GM18867 (cell line): ENCODE results near the gene USP35.
"Not testable (repeated sequence)": the region's sequence is repeated elsewhere in the genome, so short reads cannot be mapped to it uniquely, and the experiment has no call there.

Source experiments
- ATAC-seq: cut with Tn5 transposase; IDR thresholded peaks from one replicate; pipeline ENCODE4 v1.9.1; 2021; ENCODE audit warnings: mild to moderate bottlenecking, moderate library complexity; ENCODE audit not compliant: unreplicated experiment

Gene USP35

DNA sequence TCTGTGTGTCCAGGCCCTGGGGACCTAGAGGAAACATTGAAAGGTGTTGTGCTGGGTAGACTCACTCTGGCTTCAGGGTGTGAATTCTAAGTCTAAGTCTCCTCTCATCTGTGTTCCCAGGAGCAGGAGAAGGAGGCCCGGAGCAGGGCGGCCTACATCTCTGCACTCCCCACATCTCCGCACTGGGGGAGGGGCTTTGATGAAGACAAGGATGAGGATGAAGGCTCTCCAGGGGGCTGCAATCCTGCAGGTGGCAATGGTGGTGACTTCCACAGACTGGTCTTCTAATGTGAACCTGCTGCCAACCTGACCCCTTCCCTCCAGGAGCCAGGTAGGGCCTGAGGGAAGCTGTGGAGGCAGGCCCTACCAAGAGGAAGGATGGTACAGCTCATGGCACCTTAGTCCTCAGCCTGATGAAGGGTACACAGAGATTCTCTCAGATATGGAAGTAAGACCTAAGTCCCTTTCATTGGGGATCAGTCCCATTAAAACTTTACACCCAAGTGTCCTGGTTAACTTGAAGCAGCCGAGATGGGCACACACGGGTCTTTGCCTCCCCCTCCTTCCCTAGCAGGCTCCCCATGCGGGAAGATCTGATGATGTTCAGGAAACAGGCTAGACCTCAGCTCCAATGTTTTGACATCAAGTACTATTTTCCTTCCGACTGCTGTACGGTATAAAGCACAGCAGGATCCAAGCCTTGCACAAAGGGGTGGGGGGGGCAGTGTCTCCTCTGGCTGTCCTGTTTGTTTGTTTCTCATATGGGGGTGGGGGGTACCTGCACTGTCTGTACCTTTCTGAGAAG is 25.0 kb downstream of the USP35 start:
- ATAC-seq: no peak

DNA sequence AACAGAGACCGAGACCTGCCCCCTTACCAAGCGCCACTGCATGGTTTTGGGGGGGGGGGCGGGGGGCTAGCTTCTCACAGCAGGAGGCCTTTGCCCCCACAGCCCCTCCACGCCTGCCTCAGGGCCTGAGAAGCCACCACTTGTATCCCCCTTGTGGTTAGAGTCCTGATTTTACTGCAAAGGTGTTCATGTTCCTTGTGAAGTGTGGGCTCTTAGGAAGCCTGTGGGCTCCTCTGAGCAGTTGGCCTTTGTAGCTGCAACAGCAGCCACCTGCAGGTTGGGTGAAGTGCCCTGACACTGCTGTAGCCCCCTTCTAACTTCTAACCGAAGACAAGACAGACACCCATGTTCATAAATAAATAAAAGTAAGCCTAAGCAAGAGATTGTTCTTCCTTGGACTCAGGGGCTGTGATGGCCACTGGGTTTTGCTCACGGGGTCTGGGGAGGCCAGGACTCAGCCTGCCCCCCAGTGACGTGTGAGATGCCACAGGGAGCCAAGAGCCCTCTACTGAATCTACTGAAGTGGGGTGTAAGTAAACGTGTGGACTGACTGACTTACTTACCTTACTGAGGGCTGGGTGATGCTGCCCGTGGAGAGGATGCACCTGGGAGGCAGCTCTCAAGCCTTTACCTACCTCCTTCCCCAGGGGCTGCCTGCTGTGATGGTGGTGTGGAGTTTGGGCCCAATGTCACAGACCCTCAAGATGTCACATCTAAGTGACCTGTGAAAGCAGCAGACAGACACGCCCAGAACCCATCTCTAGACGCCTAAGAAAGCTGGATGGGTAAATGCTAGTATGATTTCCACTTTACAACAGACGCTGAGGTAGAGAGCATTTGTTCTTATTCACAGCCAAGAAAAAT is 25.8 kb downstream of the USP35 start:
- no peak for ATAC-seq

DNA sequence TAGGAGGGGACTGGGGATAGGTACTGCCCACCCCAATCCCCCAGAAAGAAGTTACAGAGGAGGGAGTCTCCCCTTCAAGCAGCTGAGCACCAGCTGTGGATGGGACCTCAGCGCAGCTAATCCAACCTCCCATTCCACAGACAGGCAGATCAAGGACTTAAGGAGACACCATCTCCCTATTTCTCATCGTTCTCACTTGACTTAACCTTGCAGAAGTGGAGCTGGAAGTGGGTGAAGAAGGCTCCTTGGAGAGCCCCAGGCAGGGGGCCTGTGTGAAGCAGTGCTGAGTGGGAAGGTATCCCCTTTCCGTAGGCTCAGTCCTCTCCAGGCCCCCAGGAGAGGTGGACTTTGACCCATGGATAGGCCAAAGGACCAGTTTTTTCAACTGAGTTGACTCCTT is 27.3 kb downstream of the USP35 start:
- no peak for ATAC-seq

DNA sequence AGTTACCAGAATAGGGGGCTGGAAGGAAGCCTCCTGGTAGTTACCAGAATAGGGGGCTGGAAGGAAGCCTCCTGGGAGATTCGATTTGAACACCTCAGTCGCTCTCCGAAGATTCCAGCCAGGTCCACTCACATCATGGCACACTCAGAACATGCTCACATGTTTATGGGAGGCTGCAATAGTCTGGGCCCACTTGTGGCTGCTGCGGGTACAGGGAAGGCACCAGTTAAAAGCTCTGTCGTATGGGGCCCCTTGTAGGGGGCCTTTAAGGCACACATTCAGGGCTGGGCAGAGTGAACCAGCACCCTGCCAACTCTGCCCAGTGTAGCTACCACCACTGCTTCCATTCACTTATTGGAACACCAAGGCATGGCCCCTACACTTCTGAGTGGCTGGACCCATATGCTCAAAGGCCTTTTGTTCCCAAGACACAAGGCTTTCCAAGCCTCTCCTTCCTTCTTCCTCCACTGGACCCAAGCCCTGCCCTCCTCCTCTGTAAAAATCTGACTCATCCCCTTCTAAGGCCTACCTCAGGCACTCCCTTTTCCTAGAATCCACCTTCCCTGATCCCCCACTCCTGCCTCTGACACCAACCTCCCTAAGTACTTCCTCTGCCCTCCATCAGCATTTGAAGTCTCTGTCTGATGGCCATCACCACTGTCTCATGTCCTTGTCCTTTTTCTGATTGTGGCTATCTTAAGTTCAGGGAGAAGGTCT is 28.0 kb downstream of the USP35 start:
- ATAC-seq: no peak

DNA sequence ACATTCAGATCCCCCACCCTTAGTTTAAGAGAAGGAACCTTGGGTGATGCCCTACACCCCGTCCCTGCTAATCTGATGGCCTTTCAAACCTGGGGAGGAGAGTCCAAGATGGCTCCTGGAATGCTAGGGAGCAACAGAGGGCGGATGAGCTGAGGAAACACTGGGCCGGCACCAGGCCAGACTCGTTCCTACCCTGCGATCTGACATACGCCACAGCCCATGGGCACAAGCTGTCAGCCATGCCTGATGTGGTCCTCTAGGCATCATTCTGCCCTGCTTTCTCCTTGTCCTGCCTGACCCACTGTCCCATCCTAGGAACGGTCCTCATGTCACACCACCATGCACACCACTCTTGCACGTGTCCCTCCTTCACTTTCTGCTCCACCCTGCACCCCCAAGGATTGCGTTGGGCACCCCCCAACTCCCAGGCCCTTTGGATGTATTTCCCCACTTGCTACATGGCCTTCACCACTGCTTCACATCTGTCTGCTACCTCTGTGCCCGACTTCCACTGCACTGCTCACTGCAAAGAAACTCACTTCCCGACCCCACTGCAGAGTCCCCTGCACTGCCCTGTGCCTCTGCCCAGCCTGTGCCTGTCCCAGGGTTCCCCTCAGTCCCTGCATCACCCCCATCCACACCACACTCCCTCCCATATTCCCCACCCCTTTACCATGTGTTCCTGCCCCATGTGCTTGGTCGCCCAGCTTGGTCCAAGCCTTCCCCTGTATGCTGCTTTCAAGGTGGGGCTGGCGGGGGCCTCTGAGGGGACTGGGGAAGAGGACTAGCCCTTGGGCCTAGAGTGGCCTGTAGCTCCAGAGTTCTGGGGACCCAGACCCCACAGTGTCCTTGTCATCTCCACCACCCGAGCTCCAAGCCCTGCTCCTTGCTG is 29.2 kb downstream of the USP35 start:
- ATAC-seq: no peak

DNA sequence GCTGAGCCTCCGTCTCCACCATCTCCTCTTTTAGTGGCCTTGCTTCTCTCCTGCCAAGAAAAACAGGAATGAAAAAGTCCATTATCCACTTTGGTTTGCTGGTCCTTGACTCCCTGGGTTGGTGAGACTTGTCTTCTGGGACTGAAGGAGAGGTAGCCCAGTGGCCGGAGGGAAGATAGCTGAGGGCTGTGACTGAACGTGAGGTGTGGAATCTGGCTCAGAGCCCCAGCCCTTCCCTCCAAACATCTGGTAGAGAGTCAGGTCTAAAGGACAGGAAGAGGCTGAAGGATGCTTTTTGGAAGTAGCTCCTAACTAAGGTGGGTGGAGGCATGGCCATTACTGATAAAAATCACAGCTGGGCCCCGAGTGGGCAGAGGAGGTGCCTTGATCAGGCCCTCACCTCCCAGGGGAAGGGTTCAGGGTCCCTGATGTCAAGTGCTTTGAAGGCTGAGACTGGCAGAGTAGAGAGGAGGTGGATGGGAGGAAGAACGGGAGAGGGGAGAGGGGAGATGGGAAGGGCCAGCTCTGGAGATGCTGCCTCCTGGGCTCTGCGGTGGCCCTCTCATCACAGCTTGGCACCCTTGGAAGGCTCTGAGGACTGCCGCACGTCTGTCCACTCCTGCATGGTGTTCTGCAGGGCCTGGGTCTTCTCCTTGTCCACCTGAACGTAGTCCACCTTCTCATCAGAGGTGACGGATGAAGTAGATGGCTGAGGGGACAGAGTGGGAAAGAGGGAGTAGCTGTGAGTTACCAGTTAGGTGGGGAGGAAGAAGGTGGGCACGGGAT is 30.2 kb downstream of the USP35 start:
- no peak for ATAC-seq

DNA sequence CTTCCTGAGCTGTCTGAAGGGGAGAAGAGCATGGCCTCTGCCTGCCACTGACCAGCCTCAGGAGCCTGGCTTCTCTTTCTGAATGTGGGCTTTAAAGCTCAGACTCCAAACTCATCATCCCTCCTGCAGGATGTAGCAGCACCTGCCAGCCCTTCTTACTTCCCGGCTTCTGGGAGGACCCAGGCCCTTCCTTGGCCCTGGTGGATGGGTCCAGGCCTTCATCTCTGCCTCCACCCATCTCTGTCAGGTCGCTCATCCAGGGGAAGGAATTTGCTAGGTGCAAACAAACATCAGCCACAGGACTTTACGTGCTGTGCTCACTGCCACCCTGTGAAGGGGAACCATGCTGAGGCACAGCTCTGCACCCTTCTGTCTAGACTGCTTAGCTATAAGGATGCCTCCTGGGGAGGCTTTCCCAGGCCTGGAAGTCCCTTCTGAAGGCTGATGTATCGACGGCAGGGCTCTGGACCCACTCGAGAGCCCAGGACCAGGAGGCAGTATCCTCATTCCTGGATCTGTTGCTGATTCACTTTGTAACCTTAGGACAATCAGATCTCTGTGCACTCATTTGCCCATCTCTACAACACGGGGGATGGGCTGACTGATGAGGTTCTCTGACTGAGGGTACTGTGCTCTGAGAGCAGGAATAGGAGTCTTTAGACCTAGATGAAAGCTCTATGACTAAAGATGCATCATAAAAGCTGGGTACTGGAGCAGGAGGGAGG is 30.9 kb downstream of the USP35 start:
- no peak for ATAC-seq

DNA sequence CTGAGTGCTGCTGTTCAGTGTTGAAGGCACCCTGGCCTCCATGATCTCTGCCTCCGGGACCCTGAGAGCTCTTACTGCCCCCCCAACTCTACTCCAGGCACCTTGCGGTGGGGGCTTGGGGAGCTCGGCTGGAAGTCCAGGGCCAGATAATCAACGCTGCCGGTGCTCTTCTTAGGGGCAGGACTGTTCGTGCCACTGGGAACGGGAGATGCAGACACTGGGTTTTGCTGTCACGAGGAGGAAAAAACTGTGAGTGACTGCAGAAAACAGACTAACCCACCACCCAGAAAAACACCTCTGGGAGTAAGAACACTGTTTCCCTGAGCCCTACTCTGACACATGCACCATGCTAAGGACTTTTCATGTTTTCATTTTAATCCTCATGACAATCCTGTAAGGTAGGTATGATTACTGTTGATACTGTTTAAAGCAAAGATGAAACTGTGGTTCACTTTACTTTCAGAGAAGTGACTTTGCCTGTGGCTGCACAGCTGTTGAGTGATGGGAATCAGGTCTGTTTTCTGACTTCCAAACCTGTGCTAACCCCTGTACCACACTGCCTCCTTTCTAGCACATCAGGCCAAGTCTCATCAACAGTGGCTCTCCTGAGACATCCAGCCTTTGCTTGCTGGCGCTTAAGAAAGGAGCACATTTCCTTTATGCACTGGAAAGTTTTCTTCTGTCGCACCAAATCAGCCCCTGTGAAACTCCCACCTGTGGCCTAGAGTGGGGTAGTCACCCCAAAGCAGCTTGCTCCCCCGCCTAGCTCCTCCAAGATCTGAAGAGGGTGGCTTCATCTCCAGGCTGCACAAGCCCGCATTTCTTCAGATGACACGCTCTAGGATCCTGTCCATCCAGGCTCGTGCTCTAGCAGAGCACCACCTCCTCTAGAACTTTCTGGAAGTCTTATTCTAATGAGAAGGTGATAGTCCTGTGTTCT is 31.8 kb downstream of the USP35 start:
- ATAC-seq: no peak

DNA sequence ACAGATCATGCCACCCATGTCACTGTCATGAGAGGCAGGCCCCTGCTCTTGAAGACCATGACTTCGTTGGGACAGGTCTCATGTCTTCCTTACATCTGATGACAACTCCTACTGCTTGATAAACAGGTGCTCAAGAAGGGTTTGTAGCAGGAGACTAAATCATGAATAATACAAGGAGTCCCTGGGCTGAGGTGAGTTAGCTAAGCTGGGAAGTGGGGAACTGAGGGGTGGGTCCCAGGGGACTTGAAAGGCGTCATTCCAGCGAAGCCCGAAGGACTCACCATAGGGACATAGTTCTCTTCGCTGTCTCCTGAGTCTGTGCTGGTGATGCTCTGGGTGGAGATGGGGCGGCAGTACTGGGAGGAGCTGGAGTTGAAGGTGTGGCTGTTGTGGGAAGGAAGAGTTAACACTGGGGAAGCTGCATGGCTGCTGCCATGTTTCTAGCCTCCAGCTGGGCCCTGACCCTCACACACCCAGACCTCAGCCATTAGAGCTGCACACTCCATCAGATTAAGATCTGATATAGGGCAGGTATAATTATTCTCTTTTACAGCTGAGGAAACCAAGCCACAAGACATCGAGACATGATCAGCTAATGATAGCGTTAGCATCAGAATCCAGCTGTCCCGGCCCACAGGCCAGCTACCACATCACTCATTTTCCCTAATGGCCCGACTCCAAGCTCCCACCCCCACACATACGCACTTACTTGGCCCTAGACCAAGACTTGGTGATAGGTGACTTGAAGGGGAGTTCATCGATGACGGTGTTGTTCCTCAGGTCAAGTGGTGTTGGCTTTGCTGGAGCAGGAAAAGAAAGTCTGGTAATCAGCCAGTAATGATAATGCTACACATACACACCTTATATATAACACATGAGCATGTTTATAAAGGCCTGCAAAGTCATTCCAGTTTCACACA is 32.9 kb downstream of the USP35 start:
- no peak for ATAC-seq

DNA sequence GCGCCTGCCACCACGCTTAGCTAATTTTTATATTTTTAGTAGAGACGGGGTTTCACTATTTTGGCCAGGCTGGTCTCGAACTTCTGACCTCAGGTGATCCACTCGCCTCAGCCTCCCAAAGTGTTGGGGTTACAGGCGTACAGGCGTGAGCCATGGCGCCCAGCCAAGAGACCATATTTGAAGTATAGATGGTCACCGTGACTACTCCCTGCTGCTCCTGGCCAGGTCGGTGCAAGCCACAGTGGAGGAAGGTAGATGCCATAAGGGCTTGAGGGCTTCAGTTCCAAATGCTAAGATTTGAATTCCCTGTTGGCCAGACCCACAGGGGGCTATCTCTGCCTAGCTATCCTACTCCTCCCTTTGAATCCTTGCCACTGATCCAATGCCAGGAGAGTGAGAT is 34.0 kb downstream of the USP35 start:
- ATAC-seq: not testable (repeated sequence)

DNA sequence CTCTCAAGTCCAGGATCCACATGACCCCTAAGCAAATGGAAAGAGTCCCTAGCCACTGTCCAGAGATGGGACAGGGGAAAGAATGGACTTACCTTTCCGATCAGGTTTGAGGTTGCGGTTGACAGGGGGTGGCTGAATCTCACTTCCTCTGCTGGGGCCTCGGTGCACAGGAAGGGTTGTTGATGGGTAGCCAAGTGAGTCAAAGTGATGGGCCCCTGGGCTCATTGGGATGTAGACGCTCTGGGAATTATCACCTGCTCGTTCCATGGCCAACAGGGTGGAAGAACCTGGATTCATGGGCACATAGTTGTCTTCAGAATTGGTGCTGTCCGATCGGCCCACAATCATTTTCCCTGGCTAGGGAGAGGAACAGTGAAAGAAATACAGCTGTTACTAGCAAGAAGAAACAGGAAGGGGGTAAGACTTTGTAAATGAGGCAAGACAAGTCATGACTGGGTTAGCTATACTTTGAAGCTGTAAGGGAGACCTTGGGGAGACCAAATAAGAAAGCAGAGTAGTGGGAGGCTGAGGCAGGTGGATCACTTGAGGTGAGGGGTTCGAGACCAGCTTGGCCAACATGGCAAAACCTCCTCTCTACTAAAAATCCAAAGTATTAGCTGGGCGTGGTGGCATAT is 34.7 kb downstream of the USP35 start:
- peak; percentile 78 for ATAC-seq

DNA sequence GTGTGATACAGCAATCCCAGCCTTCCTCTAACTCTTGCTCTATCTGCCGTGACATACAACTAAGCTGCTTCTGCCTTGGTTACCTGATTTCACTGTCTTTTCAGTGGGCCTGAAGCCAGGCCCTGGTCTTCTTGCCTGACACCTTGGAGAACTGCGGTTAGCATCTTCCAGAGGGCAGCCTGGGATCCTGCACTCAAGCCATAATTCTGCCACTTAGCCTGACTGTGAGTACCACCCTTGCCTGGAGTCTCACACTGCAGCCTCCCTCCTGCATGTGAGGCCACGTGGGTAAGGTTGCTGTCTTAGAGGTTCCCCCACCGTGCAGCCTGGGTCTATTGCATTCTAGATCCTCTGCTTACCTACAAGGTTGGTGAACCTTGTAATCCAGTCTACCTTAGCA is 35.8 kb downstream of the USP35 start:
- no peak for ATAC-seq

DNA sequence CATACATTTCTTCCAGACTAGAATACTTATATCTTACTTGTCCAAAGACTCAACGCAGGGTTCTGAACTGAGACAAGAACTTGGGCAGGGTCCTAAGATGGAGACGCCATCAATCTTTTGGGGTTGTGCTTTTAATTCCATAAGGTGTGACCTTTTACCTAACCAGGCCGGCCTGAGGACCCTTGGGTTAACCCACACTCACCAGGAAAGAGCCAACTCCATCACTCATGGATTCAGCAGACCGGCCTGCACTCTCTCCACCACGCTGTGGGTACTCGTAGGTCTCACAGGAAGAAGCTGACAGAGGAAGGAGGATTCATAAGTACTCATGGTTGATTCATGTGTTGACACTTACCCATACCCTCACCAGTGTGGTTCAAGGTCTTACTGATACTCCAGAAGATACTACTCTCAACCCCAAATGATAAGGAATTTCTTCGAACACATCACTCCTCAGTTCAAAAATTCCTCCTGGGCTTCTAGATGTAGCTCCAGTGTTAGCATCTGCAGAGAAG is 36.2 kb downstream of the USP35 start:
- ATAC-seq: no peak

DNA sequence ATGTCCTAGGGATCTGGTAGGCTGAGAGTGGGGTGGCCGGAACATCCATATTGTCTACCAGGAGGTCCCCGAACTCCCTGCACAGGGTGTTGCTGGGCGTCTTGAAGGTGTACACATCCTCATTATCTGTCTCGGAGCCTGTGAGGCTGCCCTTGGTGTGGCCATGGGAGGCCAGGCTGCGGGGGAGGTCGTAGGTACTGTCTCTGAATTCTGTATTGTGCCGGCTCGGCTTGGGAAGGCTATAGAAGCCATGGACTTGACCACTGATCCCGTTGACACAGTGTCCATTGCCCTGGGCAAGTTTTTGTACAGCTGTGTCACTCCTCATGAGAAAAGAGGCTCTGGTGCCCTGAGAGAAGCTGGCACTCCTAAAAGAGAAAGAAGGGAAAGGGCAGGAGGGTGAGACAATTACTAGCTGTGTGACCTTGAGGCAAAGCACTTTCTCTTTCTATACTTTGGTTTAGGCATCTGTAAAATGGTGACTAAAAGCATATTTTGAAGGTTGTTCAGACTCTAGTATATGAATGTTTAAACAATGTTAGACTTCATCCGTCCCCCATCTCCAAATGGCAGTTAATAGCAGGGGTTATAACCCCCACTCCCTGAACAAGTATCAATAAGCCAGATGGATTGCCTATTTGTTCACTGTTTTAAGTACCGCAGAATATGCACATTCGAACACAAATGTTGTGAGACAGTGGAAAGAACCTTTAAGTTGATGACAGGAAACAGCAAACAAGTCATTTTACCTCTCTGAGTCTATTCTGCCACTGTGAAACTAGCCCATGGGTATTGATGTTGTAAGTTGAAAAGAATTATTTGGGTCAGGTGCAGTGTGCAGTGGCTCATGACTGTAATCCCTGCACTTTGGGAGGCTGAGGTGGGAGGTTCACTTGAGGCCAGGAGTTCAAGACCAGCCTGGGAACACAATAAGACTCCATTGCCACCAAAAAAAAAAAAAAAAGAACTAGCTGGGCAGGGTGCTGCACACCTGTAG is 38.3 kb downstream of the USP35 start:
- ATAC-seq: peak; percentile 32

DNA sequence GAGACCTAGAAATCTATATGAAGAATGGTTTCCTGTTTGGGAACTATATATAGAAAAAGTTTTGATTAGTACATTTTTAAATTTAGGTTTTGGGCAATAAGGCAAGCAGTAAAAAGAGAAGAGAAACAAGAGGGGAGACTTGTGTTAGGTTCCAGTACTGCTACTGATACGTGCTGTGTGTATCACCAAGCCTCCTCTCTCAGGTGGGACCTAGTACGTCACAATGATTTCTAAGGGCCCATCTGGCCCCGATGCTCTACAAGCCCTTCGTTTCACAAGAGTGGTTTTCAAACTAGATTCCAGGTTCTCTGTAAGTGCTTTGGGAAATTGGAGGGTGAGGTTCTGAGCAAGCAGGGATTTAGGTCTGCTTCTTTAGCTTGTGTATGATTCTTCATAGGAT is 39.2 kb downstream of the USP35 start:
- ATAC-seq: peak; percentile 45
